Measurements from ENCODE around the gene KCNIP4.
"Not testable (repeated sequence)": the region's sequence is repeated elsewhere in the genome, so short reads cannot be mapped to it uniquely, and the experiment has no call there.

KCNIP4 gene

GRCh38 chr4:20773144-20773997 lies 1175.2 kb downstream of the KCNIP4 start:
- DNase-seq (ENCODE audit: low spot score): peak; percentile 38
- peak; percentile 11 for FAIRE-seq

- DNase-seq (ENCODE audit: low spot score) (no peak), FAIRE-seq (no peak)
Observed at GRCh38 chr4:20764366-20764992, 1184.1 kb downstream of the KCNIP4 start.

GRCh38 chr4:20761826-20762225 lies 1186.7 kb downstream of the KCNIP4 start:
- no peak for DNase-seq (ENCODE audit: low spot score)
- no peak for FAIRE-seq

DNA sequence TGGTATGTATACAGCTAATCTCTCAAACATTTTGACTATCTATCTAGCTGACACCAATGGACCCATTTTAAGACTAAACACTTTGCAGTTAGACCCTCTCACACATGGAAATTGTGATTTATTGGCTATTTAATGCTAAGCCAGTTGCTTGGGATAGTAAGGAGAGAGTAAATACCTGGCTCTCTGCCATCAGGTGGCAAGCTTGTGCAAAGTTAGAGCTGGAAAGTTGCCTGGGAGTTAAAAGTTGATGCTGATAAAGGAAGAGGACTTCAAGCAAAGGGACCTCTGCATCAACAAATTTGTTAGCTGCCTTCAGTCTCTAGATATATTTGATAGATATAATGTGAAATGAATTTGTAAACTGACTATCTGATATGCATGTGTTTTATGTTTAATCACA lies 1187.2 kb downstream of the KCNIP4 start:
- FAIRE-seq: no peak
- no peak for DNase-seq (ENCODE audit: low spot score)

GRCh38 chr4:20760053-20760452 lies 1188.5 kb downstream of the KCNIP4 start:
- DNase-seq (ENCODE audit: low spot score): no peak
- no peak for FAIRE-seq

DNA sequence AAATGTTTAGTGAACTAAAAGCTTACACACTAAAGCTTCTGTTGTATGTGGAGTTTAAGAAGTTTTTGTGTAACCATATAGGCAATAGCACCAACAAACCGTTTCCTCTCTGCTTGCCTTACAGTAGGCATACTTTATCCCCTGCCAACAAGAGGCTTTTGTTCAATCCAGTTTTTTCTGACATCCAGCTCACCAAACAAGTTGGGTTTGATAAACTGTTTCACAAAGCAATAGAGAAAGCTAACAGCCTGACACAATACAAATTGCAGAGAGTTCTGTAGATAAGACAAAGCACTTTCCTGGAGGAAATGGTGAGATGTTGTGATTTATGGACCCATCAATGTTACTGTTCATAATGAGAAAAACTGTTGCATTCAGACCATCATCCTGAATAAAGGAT lies 1194.5 kb downstream of the KCNIP4 start:
- DNase-seq (ENCODE audit: low spot score) (no peak), FAIRE-seq (no peak)

- FAIRE-seq (no peak), DNase-seq (ENCODE audit: low spot score) (no peak)
Observed at GRCh38 chr4:20752641-20753040, 1195.9 kb downstream of the KCNIP4 start.

GRCh38 chr4:20746000-20746399 lies 1202.6 kb downstream of the KCNIP4 start:
- not testable (repeated sequence) for FAIRE-seq; DNase-seq (ENCODE audit: low spot score)

DNA sequence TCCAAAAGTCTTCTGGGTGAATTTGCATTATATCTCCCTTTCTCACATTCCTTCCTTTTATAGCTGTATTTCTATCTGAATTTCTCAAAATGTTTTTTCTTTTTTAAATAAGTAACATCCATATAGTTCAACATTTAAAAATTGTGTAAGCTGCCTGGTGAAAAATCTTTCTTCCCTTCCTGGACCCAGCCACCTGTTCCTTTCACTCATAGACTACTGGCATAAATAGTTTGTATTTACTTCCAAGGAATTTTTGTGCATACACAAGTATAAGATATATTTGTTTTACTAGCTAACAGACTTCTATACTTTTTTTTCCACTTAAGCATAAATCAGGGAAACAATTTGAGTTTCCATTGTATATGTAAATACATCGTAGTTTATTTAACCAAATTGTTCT lies 1212.6 kb downstream of the KCNIP4 start:
- FAIRE-seq (no peak), DNase-seq (ENCODE audit: low spot score) (no peak)

DNA sequence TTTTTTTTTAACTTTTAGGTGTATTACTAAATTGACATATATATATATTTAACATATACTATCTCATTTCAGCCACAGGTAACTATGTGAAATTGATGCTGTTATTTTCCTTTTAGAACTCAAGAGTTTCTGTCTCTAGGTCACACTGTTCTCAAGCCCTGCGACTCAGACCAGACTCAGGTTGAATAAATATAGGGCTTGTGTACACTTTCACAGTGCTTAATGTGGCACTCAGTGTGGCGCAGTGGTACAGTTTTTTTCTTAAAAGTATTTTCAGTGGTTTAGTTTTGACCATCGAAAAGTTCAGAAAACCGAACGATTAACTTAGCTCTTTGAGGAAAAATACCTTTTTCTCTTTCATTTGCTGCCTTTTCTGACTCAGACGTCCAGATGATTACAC lies 1223.7 kb downstream of the KCNIP4 start:
- FAIRE-seq (no peak), DNase-seq (ENCODE audit: low spot score) (no peak)

DNA sequence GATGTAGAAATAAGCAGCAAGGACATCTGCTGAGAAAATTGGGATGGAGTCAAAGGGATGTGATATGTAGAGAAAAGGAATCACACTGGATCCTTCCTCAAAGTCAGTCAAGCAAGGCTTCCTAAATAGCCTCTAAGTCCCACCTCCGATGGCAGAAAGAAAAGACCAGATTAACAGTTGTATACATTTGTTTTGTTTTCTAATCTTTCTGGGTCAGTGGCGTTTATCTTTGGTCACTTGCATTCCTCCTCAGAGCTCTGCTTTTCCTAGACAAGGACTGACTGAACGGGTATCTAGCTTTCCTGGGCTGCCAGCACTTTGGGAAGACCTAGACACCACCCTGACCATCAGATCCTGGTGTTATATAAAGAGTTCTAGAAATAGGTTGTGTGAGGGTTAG lies 1225.1 kb downstream of the KCNIP4 start:
- DNase-seq (ENCODE audit: low spot score) (no peak), FAIRE-seq (no peak)

- DNase-seq (ENCODE audit: low spot score) (no peak), FAIRE-seq (no peak)
Observed at GRCh38 chr4:20723019-20723418, 1225.6 kb downstream of the KCNIP4 start.

- FAIRE-seq: no peak
Observed at GRCh38 chr4:20711335-20711734, 1237.2 kb downstream of the KCNIP4 start.

DNA sequence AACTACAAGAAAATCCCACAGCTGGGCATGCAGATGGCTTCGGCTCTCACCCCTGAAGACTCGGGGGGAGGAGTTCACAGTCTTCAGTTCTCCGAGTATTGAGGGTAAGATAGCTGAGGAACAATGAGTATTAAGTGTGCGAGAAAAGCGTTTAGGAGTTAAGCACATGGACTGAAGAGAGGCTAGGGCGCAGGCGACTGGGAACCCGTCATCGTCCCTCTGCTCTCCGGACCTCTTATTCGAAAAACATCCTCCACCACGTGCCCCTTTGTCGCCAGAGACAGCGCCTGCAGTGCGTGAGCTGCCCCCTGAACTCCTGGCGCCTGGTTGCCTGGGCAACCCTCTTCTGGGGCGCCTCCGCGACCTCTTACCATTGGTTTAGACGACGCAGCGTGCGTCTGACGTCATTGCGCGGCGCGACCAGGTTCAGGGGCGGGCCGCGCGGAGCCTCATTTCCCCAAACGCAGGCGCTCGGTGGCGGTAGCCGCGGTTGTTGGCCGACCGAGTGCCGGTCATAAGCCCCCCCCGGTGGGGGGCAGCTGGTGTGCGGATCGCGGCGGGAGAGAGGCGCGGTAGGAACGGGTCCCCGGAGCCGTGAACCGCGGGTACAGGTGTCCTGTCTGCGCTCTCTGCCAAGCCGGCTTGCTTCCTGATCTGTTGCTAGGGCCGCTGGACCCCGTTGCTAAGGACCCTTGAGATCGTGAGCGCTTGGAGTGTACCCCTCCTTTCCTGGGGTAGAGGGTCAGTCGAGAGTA lies 1248.4 kb downstream of the KCNIP4 start, which contains the start of gene PACRGL:
TSS of gene PACRGL (plus strand) at position 452 of the 755 bp plus-strand sequence. CDS start 4,024 bp downstream, outside the sequence.
- FAIRE-seq (peak; percentile 72), DNase-seq (ENCODE audit: low spot score) (peak; percentile 90)

More at GRCh38 chr4:20711335-20711734, 1237.2 kb downstream of the KCNIP4 start:
- DNase-seq (ENCODE audit: low spot score): no peak

DNA sequence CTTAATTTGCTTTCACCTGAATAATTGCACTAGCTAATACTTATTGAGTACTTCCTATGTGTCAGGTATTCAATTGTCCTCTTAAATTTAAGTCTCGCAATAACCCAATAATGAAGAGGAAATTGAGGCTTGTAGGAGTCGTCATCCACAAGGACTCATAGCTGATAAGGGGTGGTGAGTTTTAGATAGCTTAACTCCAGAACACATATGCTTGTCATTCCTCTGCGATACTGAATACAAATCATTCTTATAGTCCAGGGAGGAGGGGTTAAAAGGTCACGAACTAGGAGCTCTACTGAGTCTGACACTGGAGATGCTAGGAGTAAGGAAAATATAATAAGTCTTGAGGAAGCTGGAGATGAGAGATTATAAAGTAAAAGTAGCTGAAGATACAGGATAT lies 1249.8 kb downstream of the KCNIP4 start:
- FAIRE-seq (no peak), DNase-seq (ENCODE audit: low spot score) (no peak)

DNA sequence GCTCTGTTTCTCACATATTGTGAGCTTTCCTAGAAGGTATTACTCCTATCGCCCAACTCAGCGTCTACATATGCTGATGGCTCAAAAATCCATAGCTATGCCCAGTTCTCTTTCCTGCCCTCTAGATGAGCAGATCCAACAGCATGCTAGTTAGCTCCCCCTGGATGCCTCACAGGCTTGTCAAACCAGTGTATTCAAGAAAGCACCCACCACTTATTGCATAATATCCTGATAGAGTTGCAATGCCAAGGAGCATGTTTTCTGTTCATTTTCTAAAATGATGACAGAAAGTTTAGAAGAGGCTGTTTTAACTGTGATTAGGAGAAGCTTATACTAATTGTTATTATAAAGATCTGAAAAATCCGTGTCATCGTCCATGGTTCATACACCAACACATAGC lies 1250.2 kb downstream of the KCNIP4 start:
- no peak for FAIRE-seq
- DNase-seq (ENCODE audit: low spot score): no peak

GRCh38 chr4:20696815-20697214 lies 1251.8 kb downstream of the KCNIP4 start:
- no peak for DNase-seq (ENCODE audit: low spot score)
- no peak for FAIRE-seq

- FAIRE-seq (peak; percentile 98), DNase-seq (ENCODE audit: low spot score) (peak; percentile 94)
Observed at GRCh38 chr4:20687864-20688263, 1260.7 kb downstream of the KCNIP4 start.

DNA sequence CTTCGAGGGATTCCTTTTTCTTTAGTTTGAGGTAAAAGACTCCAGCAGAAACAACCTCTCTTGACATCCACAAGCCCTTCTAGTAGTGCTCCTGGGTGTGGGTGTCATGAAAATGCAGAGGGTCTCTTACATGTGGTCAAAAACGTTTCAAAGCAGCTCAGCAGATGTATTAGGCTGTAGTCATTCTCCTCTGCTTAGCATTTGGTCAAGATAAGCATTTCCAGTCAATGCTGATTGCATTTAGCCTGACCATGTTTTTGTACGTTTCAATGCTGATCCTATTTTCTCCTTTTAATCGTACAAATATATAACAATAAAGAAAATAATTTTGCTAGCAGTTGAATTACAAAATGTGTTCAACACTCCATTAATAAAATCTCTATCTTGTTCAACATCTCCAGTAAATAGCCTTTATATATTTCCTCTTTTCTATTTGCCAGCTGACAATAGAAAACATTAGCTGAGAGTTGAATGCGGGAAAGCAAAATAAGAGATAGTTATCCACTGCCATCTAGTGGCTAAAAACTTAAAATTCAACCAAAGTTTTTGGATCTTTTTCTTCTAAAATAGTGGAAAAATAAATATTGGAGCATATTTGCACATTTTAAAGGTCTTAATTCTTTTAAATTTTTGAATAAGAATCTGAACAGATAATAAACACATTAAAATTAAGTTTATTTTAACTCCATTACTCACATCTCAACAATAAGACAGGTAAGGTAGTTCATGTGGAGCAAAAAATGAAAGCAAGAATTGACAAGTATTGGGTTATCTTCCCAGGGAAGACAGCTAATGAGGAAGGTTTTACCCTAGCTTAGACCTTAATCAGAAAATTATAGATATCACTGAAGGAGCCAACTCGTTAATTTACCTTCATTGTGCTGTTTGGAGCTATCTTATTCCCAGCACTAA lies 1263.5 kb downstream of the KCNIP4 start:
- FAIRE-seq (peak; percentile 92), DNase-seq (ENCODE audit: low spot score) (peak; percentile 26)

- FAIRE-seq (no peak), DNase-seq (ENCODE audit: low spot score) (no peak)
Observed at GRCh38 chr4:20683766-20684165, 1264.8 kb downstream of the KCNIP4 start.

- DNase-seq (ENCODE audit: low spot score) (no peak), FAIRE-seq (no peak)
Observed at GRCh38 chr4:20682853-20683252, 1265.7 kb downstream of the KCNIP4 start.
